GM21717 (cell line): ENCODE results near the gene FCRLA.
A peak's percentile ranks its signal among the peaks of the same experiment; 100 is the strongest.
"Not testable (repeated sequence)": the region's sequence is repeated elsewhere in the genome, so short reads cannot be mapped to it uniquely, and the experiment has no call there.

Source experiments
- ATAC-seq: cut with Tn5 transposase; IDR thresholded peaks from one replicate; pipeline ENCODE4 v1.9.1; 2021; ENCODE audit warnings: mild to moderate bottlenecking, moderate library complexity; ENCODE audit not compliant: unreplicated experiment

FCRLA gene

GRCh38 chr1:161706482-161707347 is at the start of gene FCRLA:
Gene FCRLA (plus strand): TSS chr1:161707229. CDS start chr1:161707265, 36 bp downstream.
- ATAC-seq, result peak; percentile 64

GRCh38 chr1:161658524-161658923 is 48.5 kb upstream of the FCRLA start:
- ATAC-seq, result not testable (repeated sequence)

GRCh38 chr1:161661660-161662311 is 45.2 kb upstream of the FCRLA start:
- ATAC-seq, result not testable (repeated sequence)

- peak; percentile 62 for ATAC-seq
These were observed 44.2 kb upstream of the FCRLA start, which contains the start of gene FCGR2B for GRCh38 chr1:161662684-161663339. Gene FCGR2B (plus strand): TSS chr1:161663143. CDS start chr1:161663242, 99 bp downstream.

GRCh38 chr1:161663569-161663968 is 43.5 kb upstream of the FCRLA start:
- ATAC-seq, result peak; percentile 24

- not testable (repeated sequence) for ATAC-seq
These were observed 42.3 kb upstream of the FCRLA start for GRCh38 chr1:161664689-161665088.

- not testable (repeated sequence) for ATAC-seq
These were observed 35.7 kb upstream of the FCRLA start for GRCh38 chr1:161671045-161672020.

- not testable (repeated sequence) for ATAC-seq
These were observed 33.6 kb upstream of the FCRLA start for GRCh38 chr1:161673437-161673836.

- ATAC-seq, result not testable (repeated sequence)
These were observed 32.6 kb upstream of the FCRLA start for GRCh38 chr1:161674447-161674846.

- ATAC-seq, result not testable (repeated sequence)
These were observed 32.1 kb upstream of the FCRLA start for GRCh38 chr1:161674908-161675307.

- ATAC-seq, result no peak
These were observed 30.6 kb upstream of the FCRLA start for GRCh38 chr1:161676441-161676840.

- ATAC-seq, result no peak
These were observed 29.9 kb upstream of the FCRLA start for GRCh38 chr1:161676958-161677689.

- ATAC-seq, result no peak
These were observed 28.5 kb upstream of the FCRLA start for GRCh38 chr1:161678500-161678899.

GRCh38 chr1:161681879-161682278 is 25.1 kb upstream of the FCRLA start:
- no peak for ATAC-seq

GRCh38 chr1:161688946-161689345 is 18.1 kb upstream of the FCRLA start:
- ATAC-seq, result no peak

- ATAC-seq, result no peak
These were observed 15.2 kb upstream of the FCRLA start for GRCh38 chr1:161691846-161692245.

- not testable (repeated sequence) for ATAC-seq
These were observed 13.9 kb upstream of the FCRLA start for GRCh38 chr1:161693020-161693712.

GRCh38 chr1:161698302-161698701 is 8.7 kb upstream of the FCRLA start:
- ATAC-seq, result not testable (repeated sequence)

- ATAC-seq, result no peak
These were observed 4.8 kb upstream of the FCRLA start for GRCh38 chr1:161702250-161702649.
